Endodermal cell (in vitro differentiated cells): Measurements from ENCODE around the gene SS18L1. TPM values are rescaled to one million over a fixed set of nuclear protein-coding genes. Genes with fewer than 3 reads are reported as not detected.

Experiments used
- DNase-seq: peaks from one replicate; pipeline ENCODE4 v3.0.0-alpha.2; 2017
- H3K27ac ChIP-seq: 2 replicates; pipeline ENCODE4 v1.5.1; 2013; ENCODE audit warnings: mild to moderate bottlenecking, low read depth, low read length, moderate library complexity
- H3K27me3 ChIP-seq: 2 replicates; pipeline ENCODE4 v1.6.1; 2013; ENCODE audit warnings: mild to moderate bottlenecking, low read length, moderate library complexity; ENCODE audit not compliant: insufficient read depth, control insufficient read depth, poor library complexity, severe bottlenecking
- H3K36me3 ChIP-seq: 2 replicates; pipeline ENCODE4 v1.7.0; 2013; ENCODE audit warnings: mild to moderate bottlenecking, low read length, moderate library complexity; ENCODE audit not compliant: control insufficient read depth, insufficient read depth
- H3K4me1 ChIP-seq: one replicate; pipeline ENCODE4 v1.7.0; 2013; ENCODE audit warnings: low read length; ENCODE audit not compliant: control insufficient read depth, insufficient read depth
- H3K4me3 ChIP-seq: 2 replicates; pipeline ENCODE4 v1.5.1; 2013; ENCODE audit warnings: mild to moderate bottlenecking, low read length, moderate library complexity
- H3K9ac ChIP-seq: 2 replicates; pipeline ENCODE4 v1.6.1; 2013; ENCODE audit warnings: mild to moderate bottlenecking, low read length, moderate library complexity; ENCODE audit not compliant: poor library complexity, severe bottlenecking; ENCODE audit errors: extremely low read depth
- H3K9me3 ChIP-seq: 2 replicates; pipeline ENCODE4 v1.6.1; 2013; ENCODE audit warnings: mild to moderate bottlenecking, low read length, moderate library complexity; ENCODE audit not compliant: control insufficient read depth
- H3K27ac Mint-ChIP-seq: 2 replicates; pipeline ENCODE4 v1.8.0; 2020; ENCODE audit warnings: mixed read lengths
- H3K27me3 Mint-ChIP-seq: 2 replicates; pipeline ENCODE4 v1.8.0; 2021; ENCODE audit warnings: mild to moderate bottlenecking, mixed read lengths; ENCODE audit not compliant: insufficient read depth
- H3K36me3 Mint-ChIP-seq: 2 replicates; pipeline ENCODE4 v1.8.0; 2020; ENCODE audit warnings: low read depth, mixed read lengths
- H3K4me1 Mint-ChIP-seq: 2 replicates; pipeline ENCODE4 v1.8.0; 2020; ENCODE audit warnings: mixed read lengths
- H3K4me3 Mint-ChIP-seq: 2 replicates; pipeline ENCODE4 v1.8.0; 2020; ENCODE audit warnings: mild to moderate bottlenecking, moderate library complexity, mixed read lengths
- H3K9me3 Mint-ChIP-seq: 2 replicates; pipeline ENCODE4 v1.8.0; 2020; ENCODE audit warnings: mild to moderate bottlenecking, mixed read lengths
- CTCF ChIP-seq: fragments of 200-600 bp; sonication (generic); conservative IDR thresholded peaks from 2 replicates; pipeline ENCODE4 v1.5.0; 2021; ENCODE audit warnings: antibody characterized with exemption, mild to moderate bottlenecking
- WGBS, 2 experiments: methylation state at CpG; one replicate each; pipeline versions ENCODE4 v1.1.5 to v1.1.7; 2013; ENCODE audit warnings: missing lambda C conversion rate in 2 of 2, mixed read lengths in 1 of 2; ENCODE audit not compliant: insufficient coverage in 1 of 2, insufficient read length in 1 of 2; 5-methylcytosine and 5-hydroxymethylcytosine counted together
- total RNA-seq, 2 donors: library from RNA; stranded (reverse); fragmentation: NEBNext Ultra II Directional in 1 of 2; extraction: Animal tissue kit (Norgen Biotek cat#: 25700) in 1 of 2; gene quantifications; 2 replicates in 1 of 2; 3 replicates in 1 of 2; pipeline ENCODE4 v1.2.1, GENCODE V29; 2021

SS18L1 gene
- total RNA-seq, 2 donors from 2014 or later = 23.2 to 28.8 TPM

- Mint-ChIP-seq H3K9me3 (peaks cover under 1% of the 10 kb centered on the region), H3K36me3 (peaks cover 30% of the 10 kb centered on the region), H3K4me3 (no peak overlapping the region)
Measured at GRCh38 chr20:62158541-62158940, 15.0 kb downstream of the SS18L1 start.

GRCh38 chr20:62159052-62159451, 15.5 kb downstream of the SS18L1 start:
- H3K36me3 Mint-ChIP-seq = peaks cover 30% of the 10 kb centered on the region
- Histone ChIP-seq H3K4me1 (peaks cover 2% of the 10 kb centered on the region), H3K36me3 (peaks cover 45% of the 10 kb centered on the region), H3K27me3 (no peaks in the 10 kb centered on the region), H3K9ac (no peak overlapping the region), H3K27ac (no peak overlapping the region), H3K9me3 (no peaks in the 10 kb centered on the region), H3K4me3 (no peak overlapping the region)
- no peaks in the 10 kb centered on the region for H3K27me3 Mint-ChIP-seq
- no peak overlapping the region for H3K4me3 Mint-ChIP-seq
- no peak for TF ChIP-seq CTCF
- no peaks in the 10 kb centered on the region for H3K9me3 Mint-ChIP-seq
- no peak overlapping the region for H3K27ac Mint-ChIP-seq
- WGBS, 2 experiments = 94 to 96% methylated on average over 10 to 11 of the region's 11 CpGs
- no peak for DNase-seq
- peaks cover 11% of the 10 kb centered on the region for H3K4me1 Mint-ChIP-seq

More at GRCh38 chr20:62158541-62158940, 15.0 kb downstream of the SS18L1 start:
- WGBS, 2 experiments = 94 to 97% methylated on average over 20 to 22 of the region's 22 CpGs
- H3K4me1 ChIP-seq = peaks cover 2% of the 10 kb centered on the region
- H3K36me3 ChIP-seq = peaks cover 50% of the 10 kb centered on the region
- no peak overlapping the region for H3K4me3 ChIP-seq
- no peak overlapping the region for H3K27ac Mint-ChIP-seq
- DNase-seq = no peak
- peaks cover 11% of the 10 kb centered on the region for H3K4me1 Mint-ChIP-seq
- peaks cover under 1% of the 10 kb centered on the region for H3K9me3 ChIP-seq
- no peak overlapping the region for H3K27ac ChIP-seq
- H3K27me3 ChIP-seq = no peaks in the 10 kb centered on the region
- H3K27me3 Mint-ChIP-seq = no peaks in the 10 kb centered on the region
- no peak overlapping the region for H3K9ac ChIP-seq
- TF ChIP-seq CTCF = no peak

GRCh38 chr20:62159839-62160238, 16.3 kb downstream of the SS18L1 start:
- Mint-ChIP-seq H3K9me3 (no peaks in the 10 kb centered on the region), H3K4me3 (no peak overlapping the region), H3K27ac (no peak overlapping the region)

More at GRCh38 chr20:62159839-62160238, 16.3 kb downstream of the SS18L1 start:
- H3K27me3 ChIP-seq = no peaks in the 10 kb centered on the region
- no peaks in the 10 kb centered on the region for H3K9me3 ChIP-seq
- H3K4me1 ChIP-seq = peaks cover 2% of the 10 kb centered on the region
- DNase-seq = no peak
- 91 to 98% methylated on average over 11 to 13 of the region's 14 CpGs for WGBS, 2 experiments
- peaks cover 27% of the 10 kb centered on the region for H3K36me3 Mint-ChIP-seq
- no peak overlapping the region for H3K9ac ChIP-seq
- H3K4me3 ChIP-seq = no peak overlapping the region
- peaks cover 39% of the 10 kb centered on the region for H3K36me3 ChIP-seq
- peaks cover 11% of the 10 kb centered on the region for H3K4me1 Mint-ChIP-seq
- no peak overlapping the region for H3K27ac ChIP-seq
- no peak for TF ChIP-seq CTCF
- H3K27me3 Mint-ChIP-seq = no peaks in the 10 kb centered on the region
